Fibroblast of skin of left biceps (primary cell): ENCODE measurements around the gene CMIP.
"Not testable (repeated sequence)": the region's sequence is repeated elsewhere in the genome, so short reads cannot be mapped to it uniquely, and the experiment has no call there.

Experiments used
- DNase-seq, 2 experiments: peaks; one replicate each; pipeline ENCODE4 v3.0.0-alpha.2; 2013; ENCODE audit warnings: low read depth in 2 of 2

Gene CMIP

GRCh38 chr16:81568749-81569087 lies 124.1 kb downstream of the CMIP start:
- DNase-seq, result no peak

DNA sequence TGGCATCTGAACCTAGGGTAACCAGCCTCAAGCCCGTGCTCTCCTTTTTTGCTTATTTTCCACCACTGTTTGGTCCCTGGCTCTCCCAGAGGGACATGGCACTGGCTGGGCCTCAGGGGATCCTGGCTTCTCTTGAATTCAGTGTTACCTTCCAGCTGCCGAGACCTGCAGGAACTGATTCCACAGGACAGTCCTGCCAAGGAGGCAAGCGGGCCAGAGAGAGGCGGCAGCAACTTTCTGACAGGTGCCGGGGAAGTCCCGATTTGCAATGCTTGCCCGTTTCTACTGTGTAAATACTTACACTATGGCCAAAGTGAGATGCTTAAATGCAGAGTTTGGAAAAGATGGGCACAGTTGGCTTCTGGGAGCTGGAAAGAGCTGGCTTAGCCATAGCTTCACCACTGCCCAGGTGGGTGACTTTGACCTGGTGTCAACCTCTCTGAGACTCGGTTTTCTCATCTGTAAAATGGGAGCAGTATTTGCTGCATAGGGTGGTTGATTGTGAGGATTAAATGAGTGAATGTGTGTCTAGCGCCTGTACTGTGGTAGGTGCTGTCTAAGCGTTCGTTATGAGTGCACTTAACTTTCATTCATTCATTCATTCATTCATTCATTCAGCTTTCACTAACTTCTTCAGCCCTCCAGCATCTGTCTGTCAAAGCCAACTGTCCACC lies 124.9 kb downstream of the CMIP start:
- DNase-seq, result no peak

DNA sequence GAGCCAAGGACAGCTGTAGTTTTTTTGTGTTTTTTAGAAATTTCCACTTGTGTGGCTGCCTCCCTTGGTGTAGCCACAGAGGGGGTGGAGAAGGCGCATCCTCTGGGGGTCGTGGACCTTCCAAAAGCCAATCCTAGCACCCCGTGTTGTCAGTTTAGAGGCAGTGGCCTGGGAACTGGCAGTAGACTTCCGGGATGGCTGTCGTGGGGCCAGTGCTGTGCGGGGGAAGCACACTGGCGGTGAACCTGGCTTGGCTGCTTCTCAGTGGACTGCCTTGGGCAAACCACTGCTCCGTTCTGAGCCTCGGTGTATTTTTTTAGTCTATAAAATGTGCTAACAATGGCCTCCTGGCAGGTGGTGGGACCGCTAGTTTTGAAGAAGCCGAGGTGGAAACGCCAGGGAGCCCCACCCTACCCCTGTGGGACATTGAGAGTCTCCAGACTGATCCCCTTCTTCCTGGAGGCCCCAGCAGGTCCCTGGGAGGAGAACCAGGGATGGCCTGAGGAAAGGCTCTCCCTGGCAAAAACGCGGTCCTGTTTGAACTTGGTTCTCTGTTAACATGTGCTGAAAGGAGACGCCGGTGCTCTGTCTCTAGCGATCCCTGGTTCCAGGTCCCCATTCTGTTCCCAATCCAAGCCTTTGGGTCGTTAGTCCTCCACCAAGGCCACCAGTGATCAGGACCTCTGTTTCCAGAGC lies 125.7 kb downstream of the CMIP start:
- DNase-seq, result no peak

DNA sequence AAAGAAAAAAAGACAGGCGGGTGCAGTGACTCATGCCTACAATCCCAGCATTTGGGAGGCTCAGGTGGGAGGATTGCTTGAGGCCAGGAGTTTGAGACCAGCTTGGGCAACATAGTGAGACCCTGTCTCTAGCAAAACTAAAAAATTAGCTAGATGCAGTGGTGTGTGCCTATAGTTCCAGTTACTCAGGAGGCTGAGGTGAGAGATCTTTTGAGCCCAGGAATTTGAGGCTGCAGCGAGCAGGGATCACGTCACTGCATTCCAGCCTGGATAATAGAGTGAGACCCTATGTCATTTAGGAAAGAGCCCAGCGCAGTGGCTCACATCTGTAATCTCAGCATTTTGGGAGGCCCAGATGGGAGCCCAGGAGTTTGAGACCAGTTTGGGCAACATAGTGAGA lies 126.6 kb downstream of the CMIP start:
- DNase-seq, result no peak

DNA sequence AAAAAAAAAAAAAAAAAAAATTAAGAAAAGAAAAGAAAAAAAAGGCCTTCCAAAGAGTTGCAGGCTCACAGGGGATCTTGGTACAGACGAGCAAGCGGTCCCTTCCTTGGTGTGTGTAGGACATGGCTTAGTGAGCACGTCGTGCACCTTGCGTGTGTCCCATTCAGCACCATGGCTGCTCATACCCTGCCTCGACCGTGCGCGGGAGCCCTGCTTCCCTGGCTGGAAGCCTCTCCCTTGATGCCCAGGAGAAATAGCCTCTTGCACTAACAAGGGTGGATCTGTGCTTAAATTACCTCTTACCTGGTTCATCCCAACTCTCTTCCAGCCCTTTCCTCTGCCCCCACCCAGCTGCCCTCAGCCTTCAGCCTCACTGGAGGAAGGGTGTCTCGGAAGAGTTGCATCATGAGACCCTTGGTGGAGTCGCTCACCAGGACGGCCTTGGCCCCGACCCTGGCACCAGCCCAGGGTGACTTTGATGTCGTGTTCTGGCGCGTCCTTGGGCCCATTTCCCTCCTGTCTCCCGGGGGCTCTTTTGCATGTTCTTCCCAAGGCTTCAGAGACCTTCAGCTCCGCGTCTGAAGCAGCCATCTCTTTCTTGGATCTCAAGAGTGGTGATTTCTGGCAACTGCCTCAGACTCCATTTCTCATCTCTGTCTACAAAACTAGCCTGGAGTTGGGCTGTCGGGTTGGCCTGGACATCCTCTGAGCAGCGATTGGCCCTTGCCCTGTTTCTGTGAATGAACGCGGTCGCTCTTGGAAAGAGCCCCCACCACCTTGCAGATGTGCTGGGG lies 127.2 kb downstream of the CMIP start:
- DNase-seq, result no peak

- DNase-seq, result no peak
These were observed 128.0 kb downstream of the CMIP start for GRCh38 chr16:81572386-81573144.

DNA sequence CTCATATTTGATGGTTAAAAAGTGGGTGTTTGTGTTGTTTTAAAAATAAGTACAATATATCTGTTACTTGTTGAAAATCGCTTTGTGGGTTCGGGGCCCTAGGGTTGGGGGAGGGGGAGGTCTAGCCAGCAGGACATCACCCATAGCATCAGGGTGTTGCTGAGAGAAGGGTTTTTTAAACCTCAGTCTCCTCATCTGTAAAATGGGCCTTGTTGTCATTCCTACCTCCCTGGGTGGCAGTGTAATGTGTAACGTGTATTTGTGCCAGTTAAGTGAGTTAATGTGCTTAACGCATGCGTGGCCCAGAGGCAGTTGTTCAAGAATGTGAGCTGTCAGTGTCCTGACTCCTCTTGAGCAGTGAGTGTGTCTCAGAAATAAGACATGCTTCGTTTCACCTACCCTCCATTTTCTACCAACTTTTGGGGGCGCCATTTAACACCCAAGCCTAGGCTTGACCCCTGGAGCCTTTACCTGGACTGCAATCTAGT lies 129.0 kb downstream of the CMIP start:
- no peak for DNase-seq

DNA sequence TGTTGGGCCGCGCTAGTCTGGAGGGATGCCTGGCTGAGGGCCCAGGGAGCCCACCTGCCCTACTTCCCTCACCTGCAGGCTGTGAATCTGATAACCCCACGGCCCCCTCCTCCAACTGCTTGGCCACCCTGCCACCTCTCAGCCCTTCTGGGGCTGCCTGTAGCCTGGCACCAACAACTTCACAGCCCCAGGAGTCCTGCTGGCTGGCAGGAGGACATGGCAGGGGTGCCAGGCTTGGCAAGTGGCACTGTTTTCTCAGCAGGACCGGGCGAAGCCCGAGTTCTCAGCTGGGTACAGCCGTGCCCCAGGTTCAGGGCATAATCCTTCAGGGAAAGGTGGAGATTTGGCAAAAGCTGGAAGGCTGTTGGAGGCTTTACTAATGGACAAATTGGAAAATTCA lies 129.6 kb downstream of the CMIP start:
- DNase-seq, result no peak

DNA sequence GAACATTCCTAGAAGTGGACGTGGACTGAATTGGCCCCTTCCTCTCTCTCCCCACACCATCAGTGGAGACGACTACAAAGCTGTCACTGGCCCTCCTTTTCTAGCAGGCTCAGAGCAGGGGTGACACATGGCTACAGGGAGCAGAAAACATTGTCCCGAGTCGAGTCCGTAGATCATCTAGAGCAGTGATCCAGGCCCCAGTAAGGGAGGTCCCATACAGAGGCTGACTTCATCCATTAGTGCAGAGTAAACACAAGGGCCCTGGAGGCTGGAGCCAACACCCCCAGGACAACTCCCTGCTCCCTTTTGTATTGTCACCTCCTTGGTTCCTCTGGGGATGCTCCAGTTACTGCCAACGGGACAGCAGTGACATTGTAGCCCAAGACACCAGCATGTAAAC lies 130.7 kb downstream of the CMIP start:
- DNase-seq, result no peak

- no peak for DNase-seq
These were observed 131.2 kb downstream of the CMIP start for GRCh38 chr16:81575834-81576233.

DNA sequence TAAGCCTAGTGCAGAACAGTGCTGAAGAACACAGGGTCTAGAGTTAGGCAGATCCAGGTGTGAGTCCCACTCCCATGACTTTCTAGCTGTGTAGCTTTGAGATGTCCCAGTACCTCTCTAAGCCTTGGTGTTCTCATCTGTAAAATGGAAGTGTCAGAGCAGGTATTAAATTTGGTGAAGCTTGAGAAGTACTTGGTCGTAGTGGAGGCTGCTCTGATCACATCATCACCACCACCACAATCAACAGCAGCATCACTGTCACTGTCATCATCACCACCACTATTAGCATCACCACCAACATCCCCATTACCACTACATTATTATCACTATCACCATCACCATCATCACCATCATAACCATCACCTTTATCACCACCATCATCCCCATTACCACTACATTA lies 132.1 kb downstream of the CMIP start:
- no peak for DNase-seq

DNA sequence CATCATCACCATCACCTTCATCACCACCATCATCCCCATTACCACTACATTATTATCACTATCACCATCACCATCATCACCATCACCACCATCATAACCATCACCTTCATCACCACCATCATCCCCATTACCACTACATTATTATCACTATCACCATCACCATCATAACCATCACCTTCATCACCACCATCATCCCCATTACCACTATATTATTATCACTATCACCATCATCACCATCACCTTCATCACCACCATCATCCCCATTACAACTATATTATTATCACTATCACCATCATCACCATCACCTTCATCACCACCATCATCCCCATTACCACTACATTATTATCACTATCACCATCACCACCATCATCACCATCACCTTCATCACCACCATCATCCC lies 132.7 kb downstream of the CMIP start:
- DNase-seq, result not testable (repeated sequence)

DNA sequence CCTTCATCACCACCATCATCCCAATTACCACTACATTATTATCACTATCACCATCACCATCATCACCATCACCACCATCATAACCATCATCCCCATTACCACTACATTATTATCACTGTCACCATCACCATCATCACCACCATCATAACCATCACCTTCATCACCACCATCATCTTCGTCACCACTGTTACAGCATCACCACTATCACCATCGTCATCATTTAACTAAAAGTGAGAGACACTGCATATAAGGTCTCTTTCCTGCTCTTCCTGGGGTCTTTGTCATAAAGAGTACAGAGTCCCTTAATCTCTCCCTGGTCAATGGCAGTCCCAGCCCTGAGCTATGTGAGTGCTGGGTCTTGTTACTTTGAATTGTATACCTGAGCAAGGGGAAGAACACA lies 133.5 kb downstream of the CMIP start:
- DNase-seq, result no peak

GRCh38 chr16:81578636-81579413 lies 134.2 kb downstream of the CMIP start:
- DNase-seq, result no peak

DNA sequence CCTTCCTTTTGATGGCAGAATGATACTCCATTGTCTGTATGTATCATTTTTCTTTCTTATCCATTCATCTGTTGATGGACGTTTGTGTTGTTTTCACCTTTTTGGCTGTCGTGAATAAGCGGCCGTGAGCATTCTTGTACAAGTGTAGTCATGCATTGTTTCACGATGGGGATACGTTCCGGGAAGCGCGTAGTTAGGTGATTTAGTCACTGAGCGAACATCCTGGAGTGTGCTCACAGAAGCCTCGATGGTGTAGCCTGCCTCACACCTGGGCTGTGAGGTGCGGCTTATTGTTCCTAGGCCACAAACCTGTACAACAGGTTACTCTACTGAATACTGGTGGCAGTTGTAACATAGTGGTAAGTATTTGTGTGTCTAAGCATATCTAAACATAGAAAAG lies 136.5 kb downstream of the CMIP start:
- no peak for DNase-seq

GRCh38 chr16:81582655-81583441 lies 138.2 kb downstream of the CMIP start:
- no peak for DNase-seq

GRCh38 chr16:81583893-81584631 lies 139.5 kb downstream of the CMIP start:
- no peak for DNase-seq

DNA sequence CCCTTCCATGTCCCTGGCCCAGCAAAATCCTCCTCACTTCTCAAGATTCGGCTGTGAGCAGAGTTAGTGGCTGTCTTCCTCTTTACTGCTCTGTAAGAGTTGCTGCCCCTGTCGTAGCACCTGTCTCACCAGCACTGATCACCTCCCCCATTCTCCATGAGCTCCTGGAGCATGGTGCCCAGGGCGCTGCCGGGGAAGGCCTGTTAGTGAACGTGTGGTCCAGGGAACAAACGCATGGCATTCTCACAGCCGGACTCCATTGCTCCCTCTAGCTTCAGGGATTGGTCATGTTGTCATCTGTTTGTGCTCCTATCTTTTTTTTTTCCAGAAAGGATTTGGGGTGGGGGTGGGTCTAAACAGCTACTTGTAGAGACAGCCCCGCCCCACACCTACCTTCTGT lies 141.2 kb downstream of the CMIP start:
- DNase-seq, result no peak

- no peak for DNase-seq
These were observed 141.8 kb downstream of the CMIP start for GRCh38 chr16:81586417-81586816.
